GM21786 (cell line): ENCODE results near the gene ACBD3.
"Not testable (repeated sequence)": the region's sequence is repeated elsewhere in the genome, so short reads cannot be mapped to it uniquely, and the experiment has no call there.

Experiments
- ATAC-seq: cut with Tn5 transposase; IDR thresholded peaks from one replicate; pipeline ENCODE4 v1.9.1; 2021; ENCODE audit not compliant: unreplicated experiment

The ACBD3 gene

DNA sequence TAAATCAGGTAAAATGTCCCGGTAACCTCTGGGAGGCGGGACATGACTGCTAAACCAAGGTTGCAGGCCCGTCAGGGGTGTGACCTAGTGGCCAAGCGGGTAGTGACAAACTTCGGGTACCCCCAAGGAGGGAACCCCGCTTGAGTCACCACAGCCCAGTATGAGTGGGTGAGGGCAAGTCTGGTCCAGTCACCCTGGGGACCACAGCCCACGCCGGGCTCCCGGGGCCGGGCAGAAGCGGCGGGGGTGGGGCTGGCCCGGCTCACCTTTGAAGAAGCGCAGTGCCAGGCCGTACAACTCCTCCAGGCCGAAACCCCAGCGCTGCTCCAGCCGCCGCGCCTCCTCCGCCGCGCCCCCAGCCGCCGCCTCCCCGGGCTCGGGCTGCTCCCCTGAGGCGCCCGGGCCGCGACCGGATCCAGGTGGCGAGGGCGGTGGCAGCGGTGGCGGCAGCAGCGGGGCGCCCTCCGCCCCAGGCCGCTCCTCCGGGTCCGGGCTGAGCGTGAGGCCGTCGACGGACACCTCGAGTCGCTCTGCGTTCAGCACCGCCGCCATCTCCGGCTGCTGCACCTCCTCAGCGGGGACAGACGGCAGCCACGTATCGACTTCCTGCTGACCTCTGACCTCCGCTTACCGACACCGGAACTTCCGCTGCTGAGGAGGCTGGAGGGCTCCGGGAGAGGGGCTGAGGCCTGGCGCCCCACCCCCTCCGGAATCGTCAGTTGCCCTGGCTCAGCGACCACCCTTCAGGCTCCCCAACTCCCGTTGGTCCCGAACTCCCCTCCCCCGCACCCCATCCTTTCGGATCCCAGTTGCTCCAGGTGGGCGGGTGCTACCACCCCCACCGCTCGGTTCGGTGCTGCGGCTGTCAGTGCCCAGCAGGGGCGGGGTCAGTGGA lies at the start of gene ACBD3:
Gene ACBD3, minus strand, starts transcription at position 618 of the 895 bp plus-strand sequence. Its CDS starts 66 bp downstream, at position 552.
- peak; percentile 95 for ATAC-seq

DNA sequence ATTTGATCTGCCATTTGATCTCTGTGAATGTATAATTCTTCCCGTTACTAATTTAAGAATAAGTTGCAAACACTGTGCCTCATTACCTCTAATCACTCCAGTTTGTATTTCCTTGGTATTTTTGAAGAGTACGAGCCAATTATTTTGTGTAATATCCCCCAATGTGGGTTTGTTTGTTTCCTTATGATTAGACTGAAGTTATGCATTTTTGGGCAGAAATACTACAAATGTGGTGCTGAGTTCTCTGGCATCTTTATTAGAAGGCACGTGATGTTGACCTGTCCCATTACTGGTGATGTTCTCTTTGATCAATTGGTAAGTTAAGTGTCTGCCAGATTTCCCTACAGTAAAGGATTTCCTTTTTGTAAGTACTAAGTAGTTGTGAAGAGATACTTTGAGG lies 47.3 kb upstream of the ACBD3 start:
- ATAC-seq, result no peak

DNA sequence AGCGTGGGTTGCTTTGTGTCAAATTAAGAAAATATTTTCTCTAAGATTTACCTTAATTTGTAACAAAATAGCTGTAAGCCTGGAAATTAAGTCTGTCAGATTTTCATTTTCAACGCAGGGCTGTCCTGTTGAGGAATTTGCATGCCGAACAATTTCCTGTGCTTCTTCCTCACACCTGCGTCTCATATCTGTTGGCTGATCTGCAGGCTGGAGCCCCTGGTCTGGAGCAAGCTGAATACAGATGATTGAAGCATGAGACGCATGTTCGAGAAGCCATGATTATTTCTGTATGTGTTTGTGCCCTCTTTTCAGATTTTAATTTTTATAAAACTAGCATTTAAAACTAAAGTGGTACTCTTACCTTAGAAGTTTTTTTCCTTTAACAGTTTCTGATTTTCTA lies 46.8 kb upstream of the ACBD3 start:
- peak; percentile 84 for ATAC-seq

DNA sequence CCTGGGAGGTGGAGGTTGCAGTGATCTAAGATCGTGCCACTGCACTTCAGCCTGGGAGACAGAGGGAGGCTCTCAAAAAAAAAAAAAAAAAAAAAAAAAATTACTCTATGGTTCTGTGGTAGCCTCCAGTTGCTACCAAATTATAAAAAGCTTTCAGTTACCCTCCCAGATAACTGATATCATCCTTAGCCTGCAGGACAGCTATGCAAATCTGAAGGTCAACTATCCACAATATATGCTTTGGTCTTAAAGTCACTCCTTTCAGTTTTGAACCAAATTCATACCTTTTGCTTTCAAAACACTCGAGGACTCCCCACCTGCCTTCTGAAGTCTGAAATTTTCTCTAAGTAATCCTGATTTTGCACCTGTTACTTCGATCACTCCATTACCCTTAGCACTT lies 40.1 kb upstream of the ACBD3 start:
- ATAC-seq, result no peak

DNA sequence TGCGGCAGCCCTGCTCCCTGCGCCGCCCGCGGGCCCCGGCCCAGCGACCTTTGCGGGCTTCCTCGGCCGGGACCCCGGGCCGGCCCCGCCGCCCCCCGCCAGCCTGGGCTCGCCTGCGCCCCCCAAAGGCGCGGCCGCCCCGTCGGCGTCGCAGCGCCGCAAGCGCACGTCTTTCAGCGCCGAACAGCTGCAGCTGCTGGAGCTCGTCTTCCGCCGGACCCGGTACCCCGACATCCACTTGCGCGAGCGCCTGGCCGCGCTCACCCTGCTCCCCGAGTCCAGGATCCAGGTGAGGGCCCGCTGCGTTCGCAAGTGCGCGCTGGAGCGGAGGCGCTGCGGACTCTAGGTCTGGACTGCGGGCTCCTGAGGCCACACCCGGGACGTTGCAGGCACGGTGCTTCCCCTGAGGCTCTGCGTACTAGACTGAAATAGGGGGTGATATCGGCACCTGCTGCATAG lies 37.3 kb upstream of the ACBD3 start:
- peak; percentile 79 for ATAC-seq

DNA sequence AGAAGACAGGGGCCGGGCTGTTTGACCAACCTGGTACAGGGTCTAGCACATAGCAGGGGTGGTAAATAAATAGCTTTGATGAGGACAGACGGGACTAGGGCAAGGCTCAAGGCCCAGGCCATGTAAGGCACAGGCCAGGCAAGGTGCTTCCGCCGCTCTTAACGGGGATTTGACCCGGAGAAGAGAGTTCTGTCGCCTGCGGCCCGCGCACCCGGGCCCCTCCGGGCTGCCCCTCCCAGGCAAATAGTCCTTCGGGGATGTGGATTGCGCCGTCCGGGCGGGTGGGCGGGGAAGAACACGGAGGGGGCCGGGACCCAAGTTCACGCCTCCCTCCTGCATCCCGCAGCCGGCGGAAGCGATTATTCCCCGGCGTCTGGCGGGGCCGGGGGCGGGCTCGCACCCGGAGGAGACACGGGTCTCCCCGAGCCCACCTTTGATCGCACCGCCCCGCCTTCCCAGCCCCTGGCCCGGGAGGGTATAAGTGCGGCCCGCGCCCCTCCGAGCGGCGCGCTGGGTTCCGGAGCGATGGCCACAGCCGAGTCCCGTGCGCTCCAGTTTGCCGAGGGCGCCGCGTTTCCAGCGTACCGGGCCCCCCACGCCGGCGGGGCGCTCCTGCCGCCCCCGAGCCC lies 36.7 kb upstream of the ACBD3 start, which contains the start of gene MIXL1:
Gene MIXL1, plus strand, starts transcription at position 508 of the 629 bp plus-strand sequence. Its CDS starts 18 bp downstream, at position 526.
- peak; percentile 33 for ATAC-seq

DNA sequence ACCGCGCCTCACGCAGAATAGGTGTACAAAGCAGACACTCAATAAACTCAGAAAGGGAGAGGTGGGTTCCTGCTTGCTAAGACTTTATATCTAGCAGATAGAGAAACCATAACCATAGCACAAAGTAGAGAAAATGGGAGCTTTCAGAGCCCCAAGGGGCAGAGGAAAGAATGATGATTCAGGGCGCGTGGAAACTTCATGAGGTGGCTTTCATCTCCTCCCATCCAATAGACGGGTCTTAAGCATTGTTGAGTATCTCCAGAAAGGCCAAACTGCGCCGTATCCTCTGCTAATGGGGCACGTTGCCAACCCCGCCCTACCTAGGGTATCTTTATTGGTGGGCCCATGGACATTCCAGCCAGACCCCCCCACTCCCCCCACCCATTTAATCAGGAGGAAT lies 36.1 kb upstream of the ACBD3 start:
- no peak for ATAC-seq

DNA sequence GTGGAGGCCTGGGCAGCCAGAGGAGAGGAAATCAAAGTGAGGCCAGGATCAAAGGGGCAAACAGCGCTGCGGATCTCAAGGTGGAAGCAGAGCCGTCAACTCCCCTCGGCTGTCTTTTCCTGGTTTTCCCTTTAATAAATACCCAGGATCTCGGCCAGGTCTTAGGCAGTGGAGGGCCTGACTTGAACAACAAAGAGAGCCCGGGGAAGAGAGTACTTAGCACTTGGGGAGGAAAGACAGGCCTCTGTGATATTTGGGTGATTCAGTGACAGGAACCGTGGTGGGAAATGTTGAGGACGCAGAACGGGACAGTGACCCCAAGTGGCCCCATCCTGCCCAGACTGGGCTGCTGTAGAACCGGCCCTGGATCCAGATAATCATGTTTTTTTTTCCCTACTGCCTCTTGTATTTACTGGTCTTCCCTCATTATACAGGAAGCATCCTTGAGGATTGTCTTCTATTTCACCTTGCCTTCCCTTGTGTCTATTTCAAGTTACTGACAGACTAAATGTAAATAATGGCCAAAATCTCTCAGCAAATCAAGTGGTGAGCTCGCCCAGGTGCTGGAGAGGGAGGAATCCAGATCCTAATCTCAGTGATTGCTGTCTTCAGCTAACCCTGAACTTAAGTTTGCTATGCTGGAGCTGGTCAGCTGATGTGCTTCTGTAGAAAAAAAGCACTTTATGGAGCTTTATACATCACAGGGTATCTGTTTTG lies 34.1 kb upstream of the ACBD3 start:
- no peak for ATAC-seq

DNA sequence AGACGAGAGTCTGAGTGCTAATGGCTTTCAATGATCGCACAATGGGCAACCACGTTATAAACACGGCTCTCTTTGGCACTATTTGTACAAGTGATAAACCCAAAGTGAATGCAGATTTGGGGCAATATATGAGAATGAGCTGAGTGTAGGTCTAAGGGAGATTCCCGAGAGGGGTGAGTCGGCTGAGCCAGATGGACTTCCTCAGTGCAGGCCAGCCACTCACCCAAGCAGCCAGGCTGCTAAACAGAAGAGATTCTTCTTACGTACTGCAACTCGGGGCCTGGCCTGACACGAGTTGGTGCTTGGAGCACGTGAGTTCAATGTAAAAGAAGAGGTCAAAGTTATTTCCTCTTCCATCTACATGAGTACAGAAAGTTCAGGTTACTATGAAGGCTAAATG lies 30.7 kb upstream of the ACBD3 start:
- no peak for ATAC-seq

DNA sequence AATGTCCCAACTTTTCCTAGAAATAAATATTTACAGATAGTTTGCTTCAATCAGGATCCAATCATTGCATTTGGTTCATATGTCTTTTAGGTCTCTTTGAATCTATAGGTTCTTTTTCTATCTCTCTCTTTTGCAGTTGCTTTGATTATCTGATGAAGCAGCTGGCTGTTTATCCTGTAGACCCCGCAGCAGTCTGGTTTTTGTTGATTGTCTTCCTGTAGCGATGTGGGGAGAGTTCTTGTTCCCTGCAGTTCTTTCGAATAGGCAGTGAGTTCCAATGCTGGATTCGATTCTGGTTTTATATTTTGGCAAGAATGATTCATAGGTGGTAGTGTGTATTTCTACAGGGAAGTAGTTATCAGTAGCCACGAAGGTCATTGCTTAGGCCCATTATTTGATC lies 29.5 kb upstream of the ACBD3 start:
- ATAC-seq, result no peak

DNA sequence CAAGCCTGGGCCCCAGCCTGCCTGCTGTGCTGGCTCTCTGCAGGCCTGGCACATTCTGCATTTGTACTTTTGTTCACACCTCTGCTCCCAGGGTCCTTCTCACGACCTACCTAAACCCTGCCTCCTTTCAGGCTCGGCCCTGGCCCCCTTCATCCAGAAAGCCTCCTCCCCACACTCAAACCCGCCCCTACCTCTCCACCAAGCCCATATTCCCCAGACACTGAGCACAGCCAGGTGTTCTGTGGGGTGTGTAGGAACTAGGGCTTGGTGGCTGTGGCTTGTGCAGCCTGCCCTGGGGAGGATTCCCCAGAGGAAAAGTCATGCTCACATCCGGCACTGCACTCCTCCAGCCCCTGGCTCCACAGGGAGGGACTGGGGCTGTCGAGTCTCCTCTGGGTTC lies 28.7 kb upstream of the ACBD3 start:
- no peak for ATAC-seq

DNA sequence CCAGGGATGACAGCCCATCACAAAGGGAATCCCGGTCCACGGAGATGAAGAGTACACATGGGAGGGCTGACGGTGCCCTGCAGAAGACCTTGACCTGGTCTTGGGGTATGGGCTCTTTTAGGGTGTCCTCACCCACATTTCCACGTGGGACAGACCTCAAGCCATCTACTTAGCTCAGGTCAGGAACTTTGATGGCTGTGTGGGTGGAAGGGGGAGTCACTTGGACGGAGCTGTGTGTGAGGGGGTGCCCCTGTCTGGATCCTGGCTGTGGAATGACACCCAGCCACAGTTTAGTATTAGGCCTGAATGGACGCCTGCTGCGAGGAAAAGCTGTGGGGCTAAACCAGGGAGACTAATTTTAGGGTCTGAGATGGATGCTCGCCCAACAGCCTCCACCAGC lies 26.0 kb upstream of the ACBD3 start:
- ATAC-seq, result no peak

DNA sequence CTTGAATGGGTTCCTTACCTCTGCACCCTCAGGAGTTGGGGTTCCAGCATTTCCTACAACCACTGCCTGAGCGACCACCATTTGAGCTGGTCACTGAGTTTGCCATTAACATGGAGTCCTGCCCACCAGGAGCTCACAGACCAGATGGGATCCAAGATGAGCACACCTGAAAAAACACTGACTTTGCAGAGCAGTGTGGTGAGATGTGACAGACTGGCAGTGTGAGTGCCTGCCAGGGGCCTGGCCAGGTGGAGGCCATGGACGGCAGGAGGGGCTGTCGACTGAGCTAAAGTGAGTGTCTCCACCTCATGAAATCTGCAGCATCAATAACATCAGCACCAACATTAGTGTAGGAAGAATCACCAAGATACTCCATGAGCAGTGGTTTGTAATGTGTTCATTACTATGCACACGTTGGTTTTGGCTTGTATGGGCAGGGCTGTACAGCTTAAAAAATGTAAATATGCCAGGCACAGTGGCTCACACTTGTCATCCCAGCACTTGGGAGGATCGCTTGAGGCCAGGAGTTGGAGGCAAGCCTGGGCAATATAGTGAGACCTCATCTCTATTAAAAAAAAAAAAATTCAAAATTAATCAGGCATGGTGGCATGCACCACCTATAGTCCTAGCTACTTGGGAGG lies 24.8 kb upstream of the ACBD3 start:
- ATAC-seq, result no peak

DNA sequence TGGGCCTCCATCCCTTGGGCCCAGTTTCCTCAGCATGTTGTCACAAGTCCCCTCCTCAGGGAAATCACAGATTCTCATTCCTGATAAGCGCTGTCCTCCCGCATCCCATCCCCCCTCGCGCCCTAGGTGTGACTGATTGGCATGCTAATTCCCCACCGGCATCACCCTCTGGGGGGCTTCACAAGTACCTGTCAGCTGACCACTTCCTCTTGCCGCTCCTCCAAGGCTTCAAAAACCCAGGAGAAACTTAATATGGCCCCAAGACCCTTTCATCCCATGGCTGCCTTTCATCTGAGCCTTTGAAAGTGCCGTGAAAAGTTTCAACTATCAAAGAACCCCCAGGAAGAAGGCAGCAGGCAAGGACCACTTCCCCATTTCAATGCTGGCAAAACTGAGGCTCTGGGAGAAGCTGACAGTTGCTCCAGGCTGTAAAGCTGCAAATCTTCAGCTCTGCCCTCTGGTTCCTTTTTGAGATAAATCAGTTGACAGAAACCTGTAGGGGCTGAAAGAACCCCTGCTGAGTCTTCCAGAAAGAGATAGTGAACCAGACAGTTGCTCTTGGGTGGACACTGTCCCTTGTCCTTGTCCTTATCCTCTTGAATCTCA lies 24.1 kb upstream of the ACBD3 start:
- ATAC-seq, result no peak

DNA sequence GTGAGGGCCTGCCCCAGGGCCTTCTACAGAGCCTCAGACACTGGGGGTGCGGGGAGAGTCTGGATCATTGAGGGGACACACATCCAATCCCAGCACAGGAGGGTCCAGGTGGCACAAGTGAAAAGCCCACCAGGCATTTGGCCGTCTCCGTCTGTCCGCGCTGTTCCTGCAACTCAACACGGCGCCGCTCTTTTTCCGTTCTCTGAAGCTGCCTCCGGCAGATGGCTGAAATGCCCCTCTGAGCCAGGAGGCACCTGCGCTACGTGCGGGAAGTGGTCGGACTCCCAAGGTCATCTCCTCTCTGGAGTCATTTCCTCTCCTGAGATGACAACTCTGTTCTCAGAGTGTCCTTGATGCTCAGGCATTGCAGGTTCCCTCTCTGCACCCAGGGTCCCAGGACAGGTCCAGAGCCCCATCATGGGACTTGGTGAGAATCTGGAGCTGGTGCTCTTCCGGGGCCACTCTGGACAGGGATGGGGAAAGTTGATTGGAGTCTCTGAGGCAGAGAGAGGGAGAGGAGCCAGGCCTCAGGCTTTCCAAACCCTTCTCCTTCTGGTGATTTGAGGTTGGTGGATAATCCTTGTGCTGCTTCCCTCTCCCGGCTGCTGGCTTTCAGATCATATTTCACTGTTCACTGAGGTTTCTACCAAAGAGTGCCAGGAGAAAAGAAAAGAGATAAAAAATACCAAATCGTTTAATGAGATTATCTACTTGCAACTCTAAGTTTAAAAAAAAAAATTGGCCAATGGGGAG lies 22.9 kb upstream of the ACBD3 start:
- ATAC-seq, result no peak

DNA sequence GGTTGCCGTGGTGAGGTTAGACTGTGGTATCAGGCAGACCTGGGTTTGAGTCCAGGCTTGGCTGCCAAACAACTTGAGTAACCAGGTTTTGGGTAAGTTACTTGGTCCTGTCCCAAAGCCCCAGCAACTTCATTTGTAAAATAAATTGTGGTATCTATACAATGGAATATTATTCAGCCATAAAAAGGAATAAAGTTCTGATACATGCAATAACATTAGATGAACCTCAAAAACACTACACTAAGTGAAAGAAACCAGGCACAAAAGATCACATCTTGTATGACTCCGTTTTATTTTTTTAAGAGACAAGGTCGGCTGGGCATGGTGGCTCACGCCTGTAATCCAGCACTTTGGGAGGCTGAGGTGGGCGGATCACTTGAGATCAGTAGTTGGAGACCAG lies 20.5 kb upstream of the ACBD3 start:
- ATAC-seq, result no peak

DNA sequence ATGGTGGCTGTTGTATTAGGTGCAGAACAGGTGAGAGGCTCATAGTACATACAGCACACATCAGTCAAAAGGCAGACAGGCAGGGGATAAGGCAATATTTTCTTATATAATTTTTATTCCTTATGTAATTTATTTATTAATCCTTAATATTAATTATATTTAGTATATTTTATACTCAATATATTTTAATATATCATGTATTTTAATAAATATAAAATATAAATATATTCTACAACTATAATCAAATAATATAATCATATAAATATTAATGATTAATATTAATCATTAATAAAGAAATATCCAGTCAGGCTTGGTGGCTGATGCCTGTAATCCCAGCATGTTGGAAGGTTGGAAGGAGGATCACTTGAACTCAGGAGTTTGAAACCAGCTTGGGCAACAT lies 17.7 kb upstream of the ACBD3 start:
- ATAC-seq, result no peak

DNA sequence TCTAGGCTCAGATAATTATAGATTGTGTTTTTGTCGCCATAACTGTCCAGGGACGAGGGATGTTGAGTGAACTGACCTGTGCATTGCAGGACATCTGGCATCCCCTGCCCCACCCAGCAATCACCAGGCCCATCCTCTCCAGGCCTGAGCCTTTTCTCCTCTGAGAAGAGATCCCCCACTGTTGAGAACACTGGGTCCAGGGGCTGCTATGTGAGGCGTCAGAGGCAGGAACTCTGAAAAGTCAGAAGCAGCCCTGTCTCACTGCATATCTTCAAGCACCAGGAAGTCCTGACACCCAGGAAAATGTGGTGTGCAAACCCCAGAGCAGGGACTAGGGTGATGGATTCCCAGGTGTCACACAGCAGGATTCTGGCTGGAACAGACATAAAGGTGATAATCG lies 17.1 kb upstream of the ACBD3 start:
- no peak for ATAC-seq

DNA sequence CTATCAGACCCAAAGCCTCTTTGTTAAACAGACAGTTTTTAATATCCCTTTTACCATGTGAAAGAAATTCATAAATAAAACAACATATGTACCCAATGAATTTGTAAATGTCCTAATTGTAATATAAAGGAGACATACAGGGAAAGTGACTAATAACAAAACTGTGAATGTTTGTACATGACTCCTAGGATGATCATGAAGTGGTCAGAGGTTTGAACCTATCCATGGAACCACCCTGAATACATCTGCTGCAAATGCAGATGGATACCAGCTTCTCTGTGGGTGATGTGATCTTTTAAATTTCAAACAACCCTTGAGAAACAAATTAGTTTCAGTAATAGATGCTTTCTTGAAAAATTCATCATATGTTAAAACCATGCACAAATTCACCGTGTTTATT lies 16.7 kb upstream of the ACBD3 start:
- no peak for ATAC-seq

DNA sequence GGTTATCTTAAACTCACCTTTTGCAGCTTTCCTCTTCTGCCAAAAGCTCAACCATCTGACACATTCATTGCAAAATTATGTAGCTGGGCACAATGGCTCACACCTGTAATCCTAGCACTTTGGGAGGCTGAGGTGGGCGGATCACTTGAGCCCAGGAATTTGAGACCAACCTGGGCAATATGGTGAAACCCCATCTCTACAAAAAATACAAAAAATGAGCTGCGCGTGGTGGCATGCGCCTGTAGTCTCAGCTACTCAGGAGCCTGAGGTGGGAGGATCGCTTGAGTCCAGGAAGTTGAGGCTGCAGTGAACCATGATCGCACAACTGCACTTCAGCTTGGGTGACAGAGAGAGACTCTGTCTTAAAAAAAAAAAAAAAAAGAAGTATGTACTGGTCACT lies 16.1 kb upstream of the ACBD3 start:
- ATAC-seq, result not testable (repeated sequence)
